ENCODE results near the gene KIAA0040.

- no peak for TF ChIP-seq EZH2 (IDR thresholded peaks at IDR 0.05; ENCODE audit: borderline replicate concordance, control insufficient read depth, low read depth, low read length)
- TF ChIP-seq ZBTB4 (CRISPR knock-in tag; IDR thresholded peaks at IDR 0.05), result no peak
- no peak for TF ChIP-seq KAT2A (conservative IDR thresholded peaks at IDR 0.05; ENCODE audit: control insufficient read depth, low read depth, low read length)
- no peak for TF ChIP-seq CTCF (IDR thresholded peaks at IDR 0.05 in 2 of 3, conservative IDR thresholded peaks at IDR 0.05 in 1 of 3; ENCODE audit: control insufficient read depth in 2 of 3, extremely low read depth in 1 of 3, insufficient read depth in 1 of 3, low read depth in 3 of 3, low read length in 3 of 3)
- TF ChIP-seq MXI1 (IDR thresholded peaks at IDR 0.05; ENCODE audit: low read depth, low read length), result no peak
- TF ChIP-seq FOXM1 (IDR thresholded peaks at IDR 0.05; ENCODE audit: low read depth, low read length), result no peak
- TF ChIP-seq TARDBP (IDR thresholded peaks at IDR 0.05; ENCODE audit: borderline replicate concordance), result no peak
- TF ChIP-seq ATF3 (IDR thresholded peaks at IDR 0.05; ENCODE audit: borderline replicate concordance, extremely low read depth, low read depth, low read length), result no peak
- no peak for TF ChIP-seq RFX5 (IDR thresholded peaks at IDR 0.05; ENCODE audit: low read depth, low read length)
- no peak for TF ChIP-seq EGR1 (IDR thresholded peaks at IDR 0.05; ENCODE audit: borderline replicate concordance in 1 of 2, low read depth in 2 of 2, low read length in 2 of 2)
- no peak for TF ChIP-seq RCOR1 (conservative IDR thresholded peaks at IDR 0.05; ENCODE audit: low read depth, low read length)
- no peak for TF ChIP-seq MEF2A (IDR thresholded peaks at IDR 0.05; ENCODE audit: insufficient read depth, low read depth, low read length)
- no peak for TF ChIP-seq POU2F2 (IDR thresholded peaks at IDR 0.05; ENCODE audit: borderline replicate concordance, low read depth, low read length)
- TF ChIP-seq GABPA (IDR thresholded peaks at IDR 0.05; ENCODE audit: low read depth), result no peak
Observed at GRCh38 chr1:175162955-175163354, 29.6 kb downstream of the KIAA0040 start.
